AG04449 (cell line): ENCODE data around the gene EDEM3.

Source experiments
- CTCF ChIA-PET: fragments of 350-600 bp; formaldehyde crosslinking; extraction: SDS; loops from one replicate; lab custom pipeline; 2021; ENCODE audit warnings: antibody characterized with exemption; lab: Yijun Ruan, JAX
- POLR2A ChIA-PET: fragments of 400-600, 350-600 bp; formaldehyde crosslinking; extraction: SDS; loops from one replicate; lab custom pipeline; 2020; ENCODE audit warnings: antibody characterized with exemption, inconsistent platforms; lab: Yijun Ruan, JAX
- DNase-seq: peaks from one replicate; pipeline ENCODE4 v3.0.0-alpha.2; 2010; ENCODE audit warnings: low read depth, low spot score
- H3K4me3 ChIP-seq: 2 replicates; pipeline ENCODE4 v1.5.1; 2011; ENCODE audit warnings: low read depth, mild to moderate bottlenecking, control low read depth, low read length
- TF ChIP-seq, protein P1 (sequence below): IDR thresholded peaks from one replicate; pipeline ENCODE4 v1.5.1; 2011; ENCODE audit warnings: mild to moderate bottlenecking, moderate library complexity, low read length, control low read depth, inconsistent platforms; ENCODE audit not compliant: insufficient read depth; ENCODE audit errors: missing control alignments

The EDEM3 gene, protein sequence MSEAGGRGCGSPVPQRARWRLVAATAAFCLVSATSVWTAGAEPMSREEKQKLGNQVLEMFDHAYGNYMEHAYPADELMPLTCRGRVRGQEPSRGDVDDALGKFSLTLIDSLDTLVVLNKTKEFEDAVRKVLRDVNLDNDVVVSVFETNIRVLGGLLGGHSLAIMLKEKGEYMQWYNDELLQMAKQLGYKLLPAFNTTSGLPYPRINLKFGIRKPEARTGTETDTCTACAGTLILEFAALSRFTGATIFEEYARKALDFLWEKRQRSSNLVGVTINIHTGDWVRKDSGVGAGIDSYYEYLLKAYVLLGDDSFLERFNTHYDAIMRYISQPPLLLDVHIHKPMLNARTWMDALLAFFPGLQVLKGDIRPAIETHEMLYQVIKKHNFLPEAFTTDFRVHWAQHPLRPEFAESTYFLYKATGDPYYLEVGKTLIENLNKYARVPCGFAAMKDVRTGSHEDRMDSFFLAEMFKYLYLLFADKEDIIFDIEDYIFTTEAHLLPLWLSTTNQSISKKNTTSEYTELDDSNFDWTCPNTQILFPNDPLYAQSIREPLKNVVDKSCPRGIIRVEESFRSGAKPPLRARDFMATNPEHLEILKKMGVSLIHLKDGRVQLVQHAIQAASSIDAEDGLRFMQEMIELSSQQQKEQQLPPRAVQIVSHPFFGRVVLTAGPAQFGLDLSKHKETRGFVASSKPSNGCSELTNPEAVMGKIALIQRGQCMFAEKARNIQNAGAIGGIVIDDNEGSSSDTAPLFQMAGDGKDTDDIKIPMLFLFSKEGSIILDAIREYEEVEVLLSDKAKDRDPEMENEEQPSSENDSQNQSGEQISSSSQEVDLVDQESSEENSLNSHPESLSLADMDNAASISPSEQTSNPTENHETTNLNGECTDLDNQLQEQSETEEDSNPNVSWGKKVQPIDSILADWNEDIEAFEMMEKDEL

DNA sequence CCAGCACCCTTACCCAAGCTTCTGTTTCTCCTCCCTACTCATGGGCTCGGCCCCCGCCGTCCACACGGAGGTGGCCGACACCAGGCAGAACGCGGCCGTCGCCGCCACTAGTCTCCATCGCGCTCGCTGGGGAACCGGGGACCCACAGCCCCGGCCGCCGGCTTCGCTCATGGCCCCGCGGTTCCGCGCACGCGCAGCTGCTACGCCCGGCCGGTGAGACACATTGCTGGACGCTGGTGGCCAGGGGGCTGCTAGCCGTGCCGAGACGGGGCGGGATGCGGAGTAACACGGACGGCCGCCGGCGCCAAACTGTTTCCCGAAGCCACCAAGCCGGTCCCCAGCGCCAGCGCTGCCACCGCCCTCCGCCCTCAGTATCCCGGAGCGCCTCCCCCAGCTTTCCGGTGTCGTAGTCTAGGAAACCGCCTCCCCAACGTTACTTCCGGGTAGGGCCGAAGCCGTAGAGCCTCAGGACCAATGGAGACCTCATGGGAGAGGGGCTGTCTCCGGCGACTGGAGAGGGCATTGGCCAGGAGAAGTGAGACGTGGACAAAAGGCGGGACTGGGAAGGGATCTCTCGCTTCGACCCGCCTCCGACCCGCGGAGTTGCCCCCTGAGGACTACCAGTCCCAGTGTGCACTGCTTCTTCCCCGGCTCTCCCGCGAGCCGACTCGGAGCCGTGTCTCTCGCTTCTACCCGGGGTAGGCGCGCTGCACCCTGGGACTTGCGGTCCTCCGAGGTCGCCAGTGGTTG, at the start of gene EDEM3:
Gene EDEM3 (minus strand): TSS at position 383 of the 750 bp plus-strand sequence. CDS start 212 bp downstream, at position 171.
- CTCF ChIA-PET, result interaction anchor here (1.0 to 1.9 kb wide), 7 partner anchors 11 to 926 kb away, joined by 3 to 8 read pairs (median 4); no protein-coding TSS in a partner anchor
- POLR2A ChIA-PET, result interaction anchor here (0.6 kb wide), 1 partner anchor 1315 kb away, joined by 3 read pairs; no protein-coding TSS in a partner anchor

DNA sequence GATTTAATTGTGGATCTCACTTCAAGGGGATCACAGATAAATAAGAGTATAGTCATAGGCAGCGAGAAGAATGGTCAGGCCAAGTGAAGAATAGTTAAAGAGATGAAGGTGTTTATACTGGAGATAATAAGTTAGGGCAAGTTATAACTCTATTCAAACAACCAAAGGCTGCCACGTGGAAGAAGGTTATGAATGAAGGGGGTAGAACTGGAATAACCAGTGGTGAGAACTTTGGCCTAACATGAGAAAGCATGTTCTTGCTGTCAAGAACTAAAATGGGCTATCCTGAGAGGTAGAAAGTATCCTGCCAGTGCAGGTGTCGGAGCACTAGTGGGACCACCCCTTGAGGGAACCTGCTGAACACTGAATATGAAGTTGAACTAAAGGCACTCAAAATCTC, 49.6 kb upstream of the EDEM3 start:
- ChIA-PET CTCF (interaction anchor here (1.4 to 12.7 kb wide), 4 partner anchors 13 to 353 kb away, joined by 4 to 650 read pairs (median 10); partner anchors contain the start of genes NIBAN1 and SWT1), POLR2A (no interaction called here)
- DNase-seq, result no peak
- no peak overlapping the region for H3K4me3 ChIP-seq
- TF ChIP-seq, protein P1, sequence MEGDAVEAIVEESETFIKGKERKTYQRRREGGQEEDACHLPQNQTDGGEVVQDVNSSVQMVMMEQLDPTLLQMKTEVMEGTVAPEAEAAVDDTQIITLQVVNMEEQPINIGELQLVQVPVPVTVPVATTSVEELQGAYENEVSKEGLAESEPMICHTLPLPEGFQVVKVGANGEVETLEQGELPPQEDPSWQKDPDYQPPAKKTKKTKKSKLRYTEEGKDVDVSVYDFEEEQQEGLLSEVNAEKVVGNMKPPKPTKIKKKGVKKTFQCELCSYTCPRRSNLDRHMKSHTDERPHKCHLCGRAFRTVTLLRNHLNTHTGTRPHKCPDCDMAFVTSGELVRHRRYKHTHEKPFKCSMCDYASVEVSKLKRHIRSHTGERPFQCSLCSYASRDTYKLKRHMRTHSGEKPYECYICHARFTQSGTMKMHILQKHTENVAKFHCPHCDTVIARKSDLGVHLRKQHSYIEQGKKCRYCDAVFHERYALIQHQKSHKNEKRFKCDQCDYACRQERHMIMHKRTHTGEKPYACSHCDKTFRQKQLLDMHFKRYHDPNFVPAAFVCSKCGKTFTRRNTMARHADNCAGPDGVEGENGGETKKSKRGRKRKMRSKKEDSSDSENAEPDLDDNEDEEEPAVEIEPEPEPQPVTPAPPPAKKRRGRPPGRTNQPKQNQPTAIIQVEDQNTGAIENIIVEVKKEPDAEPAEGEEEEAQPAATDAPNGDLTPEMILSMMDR, result no peak

More for the DNA sequence above, at the start of gene EDEM3:
- TF ChIP-seq, protein P1, result no peak
- peak within 1 kb of the TSS; percentile 97 for H3K4me3 ChIP-seq
- DNase-seq, result peak; percentile 96

DNA sequence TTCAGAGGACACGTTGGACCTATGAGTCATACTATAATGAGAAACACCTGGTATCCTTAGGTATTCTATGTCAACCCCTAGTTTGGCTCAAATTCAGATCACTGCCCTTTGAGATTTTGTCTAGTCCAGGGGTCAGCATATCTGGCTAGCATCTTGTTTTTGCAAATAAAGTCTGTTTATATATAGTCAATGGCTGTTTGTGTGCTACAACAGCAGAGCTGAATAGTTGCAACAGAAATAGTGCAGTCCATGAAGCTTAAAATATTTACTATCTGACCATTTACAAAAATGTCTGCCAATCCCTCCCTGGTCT, 48.5 kb upstream of the EDEM3 start:
- no peak for DNase-seq
- ChIA-PET CTCF (interaction anchor here (1.1 to 3.2 kb wide), 6 partner anchors 64 to 367 kb away, joined by 3 to 52 read pairs (median 8); partner anchors contain the start of gene NIBAN1), POLR2A (no interaction called here)
- no peak overlapping the region for H3K4me3 ChIP-seq
- TF ChIP-seq, protein P1, result no peak

DNA sequence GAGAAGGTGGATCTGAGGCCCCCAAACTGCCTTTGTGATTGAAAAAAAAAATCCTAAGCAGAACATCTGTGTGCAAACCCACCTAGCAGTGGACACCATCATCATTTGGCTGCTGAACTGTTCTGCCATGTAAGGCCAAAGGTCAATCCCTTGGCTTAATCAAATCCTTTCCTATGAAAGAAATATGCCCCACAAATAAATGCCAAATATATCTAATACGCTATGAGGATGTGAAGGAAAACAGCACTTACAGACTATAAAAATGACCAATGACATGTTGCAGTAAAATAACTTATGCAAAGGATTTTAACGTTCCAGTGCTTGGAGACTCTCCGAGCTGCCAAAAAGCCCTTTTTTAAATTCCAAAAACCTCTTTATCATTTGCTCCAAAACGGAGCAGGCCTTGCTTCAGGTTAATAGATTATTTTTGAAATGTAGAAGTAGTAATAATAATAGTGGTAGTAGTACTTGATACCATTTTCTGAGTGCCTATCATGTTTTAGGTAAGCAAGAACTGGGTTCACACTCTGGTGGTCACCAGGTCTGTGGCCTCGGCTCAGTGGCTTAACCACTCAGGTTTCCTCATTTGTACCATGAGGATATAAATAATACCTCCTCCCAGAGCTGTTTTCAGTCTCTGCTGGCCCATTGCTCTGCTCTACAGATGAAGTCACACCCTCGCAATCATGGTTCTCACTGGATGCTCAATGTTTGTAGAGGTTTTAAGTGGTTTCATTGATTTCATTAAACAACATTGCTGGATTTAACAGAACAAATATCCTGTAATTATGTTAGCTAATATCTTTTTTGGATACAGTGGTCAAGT, 47.9 kb upstream of the EDEM3 start:
- CTCF ChIA-PET, result interaction anchor here (1.1 to 3.2 kb wide), 7 partner anchors 64 to 367 kb away, joined by 3 to 52 read pairs (median 7); partner anchors contain the start of gene NIBAN1
- DNase-seq, result no peak
- POLR2A ChIA-PET, result no interaction called here
- no peak overlapping the region for H3K4me3 ChIP-seq
- TF ChIP-seq, protein P1, result no peak

DNA sequence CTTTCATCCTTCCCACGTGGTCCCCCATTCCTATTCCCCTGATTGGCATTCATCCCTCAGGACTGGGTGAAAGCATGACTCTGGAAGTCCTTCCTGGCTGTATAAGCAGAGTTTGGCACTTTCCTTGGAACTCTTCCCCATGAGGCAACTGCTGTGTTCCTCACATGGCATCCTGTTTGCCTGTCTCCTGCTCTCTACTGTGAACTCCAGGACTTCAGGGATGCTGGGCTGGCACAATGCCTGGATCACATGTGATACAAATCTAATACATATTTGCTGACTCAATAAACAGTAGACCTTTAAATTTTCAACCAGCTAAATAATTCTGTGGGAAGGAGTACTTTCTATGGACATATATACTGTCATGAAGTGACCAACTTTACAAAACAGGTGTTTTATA, 46.8 kb upstream of the EDEM3 start:
- peak; percentile 34 for DNase-seq
- CTCF ChIA-PET, result interaction anchor here (1.1 to 3.2 kb wide), 5 partner anchors 11 to 368 kb away, joined by 3 to 52 read pairs (median 7); partner anchors contain the start of gene NIBAN1
- no peak overlapping the region for H3K4me3 ChIP-seq
- POLR2A ChIA-PET, result no interaction called here
- TF ChIP-seq, protein P1, result no peak
